ENCODE results near the gene ACTR1B. TPM values are rescaled to one million over a fixed set of nuclear protein-coding genes. Genes with fewer than 3 reads are reported as not detected.

Gene ACTR1B
- total and polyA plus RNA-seq, 2 of the 4 experiments (the other 2 are of a cell fraction), result 40.5 to 68.8 TPM

DNA sequence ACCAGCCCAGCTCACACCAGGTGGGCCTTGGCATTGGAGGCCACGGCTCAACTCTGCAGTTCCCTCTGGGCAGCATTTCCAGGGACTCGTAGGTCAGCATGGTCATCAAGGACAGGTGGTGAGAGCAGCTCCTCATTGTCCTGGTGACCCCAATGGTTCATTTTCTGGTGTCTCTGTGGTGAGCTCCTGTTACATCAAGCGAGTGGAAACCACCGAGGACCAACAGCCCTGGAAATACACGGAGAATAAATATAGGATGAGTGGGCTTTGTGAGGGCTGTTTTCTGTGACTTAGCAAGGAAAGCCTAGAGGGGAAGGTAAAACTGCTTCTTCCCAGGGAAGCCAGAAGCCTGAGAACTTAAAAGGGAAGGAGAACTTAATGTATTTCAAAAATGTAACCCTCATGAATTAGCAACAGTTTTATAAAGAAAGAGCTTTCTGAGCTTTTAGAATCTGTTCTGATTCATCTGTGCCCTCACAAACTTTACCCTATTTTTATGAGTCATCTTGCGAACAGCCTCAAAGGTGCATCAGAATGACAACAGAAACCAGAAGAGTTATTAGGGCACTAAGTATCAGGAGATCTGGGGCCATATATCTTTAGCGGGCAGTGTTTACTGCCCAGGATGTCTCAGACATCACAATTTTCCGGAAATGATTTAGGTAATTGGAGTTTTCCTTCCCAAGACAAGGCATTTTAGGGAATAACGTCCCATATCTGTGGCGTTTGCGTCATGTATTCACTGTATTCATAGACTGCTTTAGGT lies 24.4 kb upstream of the ACTR1B start:
- CTCF ChIA-PET, result interaction anchor here (1.1 kb wide), 1 partner anchor 12 kb away, joined by 4 read pairs; no protein-coding TSS in a partner anchor
- POLR2A ChIA-PET (ENCODE audit: unreplicated experiment), result no interaction called here

More for the DNA sequence above, 24.4 kb upstream of the ACTR1B start:
- no peak for TF ChIP-seq MXI1 (IDR thresholded peaks at IDR 0.05; ENCODE audit: borderline replicate concordance, low read depth, low read length)
- no peak for TF ChIP-seq FOS (IDR thresholded peaks at IDR 0.05; ENCODE audit: low read depth, low read length)
- no peak for TF ChIP-seq RAD21 (IDR thresholded peaks at IDR 0.05; ENCODE audit: low read length)
- no peak for TF ChIP-seq NFE2L2 (IDR thresholded peaks at IDR 0.05; ENCODE audit: low read depth, low read length)
- no peak for TF ChIP-seq SMC3 (IDR thresholded peaks at IDR 0.05; ENCODE audit: low read depth, low read length)
- TF ChIP-seq, protein P1, sequence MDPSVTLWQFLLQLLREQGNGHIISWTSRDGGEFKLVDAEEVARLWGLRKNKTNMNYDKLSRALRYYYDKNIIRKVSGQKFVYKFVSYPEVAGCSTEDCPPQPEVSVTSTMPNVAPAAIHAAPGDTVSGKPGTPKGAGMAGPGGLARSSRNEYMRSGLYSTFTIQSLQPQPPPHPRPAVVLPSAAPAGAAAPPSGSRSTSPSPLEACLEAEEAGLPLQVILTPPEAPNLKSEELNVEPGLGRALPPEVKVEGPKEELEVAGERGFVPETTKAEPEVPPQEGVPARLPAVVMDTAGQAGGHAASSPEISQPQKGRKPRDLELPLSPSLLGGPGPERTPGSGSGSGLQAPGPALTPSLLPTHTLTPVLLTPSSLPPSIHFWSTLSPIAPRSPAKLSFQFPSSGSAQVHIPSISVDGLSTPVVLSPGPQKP (IDR thresholded peaks at IDR 0.05; ENCODE audit: borderline replicate concordance, low read depth, low read length), result no peak
- TF ChIP-seq MAZ (IDR thresholded peaks at IDR 0.05; ENCODE audit: borderline replicate concordance, low read depth, low read length), result no peak
- TF ChIP-seq RCOR1 (IDR thresholded peaks at IDR 0.05; ENCODE audit: insufficient replicate concordance, low read length), result no peak
- TF ChIP-seq CEBPB (IDR thresholded peaks at IDR 0.05; ENCODE audit: low read depth, low read length), result no peak
- no peak for TF ChIP-seq BHLHE40 (IDR thresholded peaks at IDR 0.05; ENCODE audit: low read depth, low read length)
- TF ChIP-seq MAFK (IDR thresholded peaks at IDR 0.05; ENCODE audit: low read depth, low read length), result no peak
- TF ChIP-seq, protein P2, sequence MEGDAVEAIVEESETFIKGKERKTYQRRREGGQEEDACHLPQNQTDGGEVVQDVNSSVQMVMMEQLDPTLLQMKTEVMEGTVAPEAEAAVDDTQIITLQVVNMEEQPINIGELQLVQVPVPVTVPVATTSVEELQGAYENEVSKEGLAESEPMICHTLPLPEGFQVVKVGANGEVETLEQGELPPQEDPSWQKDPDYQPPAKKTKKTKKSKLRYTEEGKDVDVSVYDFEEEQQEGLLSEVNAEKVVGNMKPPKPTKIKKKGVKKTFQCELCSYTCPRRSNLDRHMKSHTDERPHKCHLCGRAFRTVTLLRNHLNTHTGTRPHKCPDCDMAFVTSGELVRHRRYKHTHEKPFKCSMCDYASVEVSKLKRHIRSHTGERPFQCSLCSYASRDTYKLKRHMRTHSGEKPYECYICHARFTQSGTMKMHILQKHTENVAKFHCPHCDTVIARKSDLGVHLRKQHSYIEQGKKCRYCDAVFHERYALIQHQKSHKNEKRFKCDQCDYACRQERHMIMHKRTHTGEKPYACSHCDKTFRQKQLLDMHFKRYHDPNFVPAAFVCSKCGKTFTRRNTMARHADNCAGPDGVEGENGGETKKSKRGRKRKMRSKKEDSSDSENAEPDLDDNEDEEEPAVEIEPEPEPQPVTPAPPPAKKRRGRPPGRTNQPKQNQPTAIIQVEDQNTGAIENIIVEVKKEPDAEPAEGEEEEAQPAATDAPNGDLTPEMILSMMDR (conservative IDR thresholded peaks at IDR 0.05; ENCODE audit: low read depth, low read length), result no peak
- no peak for TF ChIP-seq RFX5 (IDR thresholded peaks at IDR 0.05; ENCODE audit: low read depth, low read length)
- TF ChIP-seq, protein P3, sequence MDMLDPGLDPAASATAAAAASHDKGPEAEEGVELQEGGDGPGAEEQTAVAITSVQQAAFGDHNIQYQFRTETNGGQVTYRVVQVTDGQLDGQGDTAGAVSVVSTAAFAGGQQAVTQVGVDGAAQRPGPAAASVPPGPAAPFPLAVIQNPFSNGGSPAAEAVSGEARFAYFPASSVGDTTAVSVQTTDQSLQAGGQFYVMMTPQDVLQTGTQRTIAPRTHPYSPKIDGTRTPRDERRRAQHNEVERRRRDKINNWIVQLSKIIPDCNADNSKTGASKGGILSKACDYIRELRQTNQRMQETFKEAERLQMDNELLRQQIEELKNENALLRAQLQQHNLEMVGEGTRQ (IDR thresholded peaks at IDR 0.05; ENCODE audit: low read depth, low read length), result no peak
- TF ChIP-seq POLR2A (IDR thresholded peaks at IDR 0.05; ENCODE audit: low read depth, low read length), result no peak
- TF ChIP-seq CHD1 (IDR thresholded peaks at IDR 0.05; ENCODE audit: low read depth, low read length), result no peak
- Histone ChIP-seq H3K23ac (ENCODE audit: low read depth, low read length) (no peak overlapping the region), H2AK9ac (replicated peaks; ENCODE audit: low read depth, low read length, poor library complexity) (no peak overlapping the region), H4K8ac (ENCODE audit: low read depth in 2 of 2, low read length in 2 of 2) (no peak overlapping the region), H3K4me3 (ENCODE audit: insufficient read depth, low read depth, low read length) (no peak overlapping the region), H3K18ac (ENCODE audit: low read depth, low read length) (no peak overlapping the region), H3K27me3 (ENCODE audit: control insufficient read depth, insufficient read depth, low read length) (no peaks in the 10 kb centered on the region), H2BK5ac (ENCODE audit: low read depth, low read length, poor library complexity, severe bottlenecking) (no peak overlapping the region), H2BK15ac (ENCODE audit: low read depth, low read length) (no peak overlapping the region), H4K20me1 (ENCODE audit: insufficient read depth, low read length) (no peaks in the 10 kb centered on the region), H2AK5ac (ENCODE audit: low read depth, low read length) (no peak overlapping the region), H3K56ac (ENCODE audit: extremely low read depth, insufficient read depth, low read length) (no peak overlapping the region), H2BK120ac (ENCODE audit: low read depth, low read length) (no peak overlapping the region), H4K91ac (ENCODE audit: insufficient read depth, low read depth, low read length) (no peak overlapping the region), H3K79me1 (ENCODE audit: low read depth in 1 of 2, low read length in 2 of 2) (no peaks in the 10 kb centered on the region), H3K9me3 (ENCODE audit: control insufficient read depth, insufficient read depth, low read length) (no peaks in the 10 kb centered on the region), H3K4me2 (ENCODE audit: low read depth, low read length) (no peak overlapping the region), H2AFZ (replicated peaks; ENCODE audit: low read length, poor library complexity) (no peak overlapping the region), H3K14ac (replicated peaks; ENCODE audit: low read depth, low read length) (no peak overlapping the region), H3K4me1 (ENCODE audit: control insufficient read depth, insufficient read depth, low read length) (no peaks in the 10 kb centered on the region), H3K36me3 (ENCODE audit: control insufficient read depth, insufficient read depth, low read length) (no peaks in the 10 kb centered on the region), H3K9ac (ENCODE audit: low read depth, low read length) (no peak overlapping the region), H2BK20ac (ENCODE audit: low read depth, low read length) (no peak overlapping the region), H3K4ac (ENCODE audit: low read depth, low read length) (no peak overlapping the region), H3K27ac (ENCODE audit: insufficient read depth, low read length) (no peak overlapping the region), H3K9me1 (ENCODE audit: insufficient read depth, low read length) (no peaks in the 10 kb centered on the region), H4K5ac (ENCODE audit: low read depth, low read length) (no peak overlapping the region)
- DNase-seq (no peak), ATAC-seq (ENCODE audit: low read depth) (no peak)
- 89% methylated on average over 6 of the region's 11 CpGs; no CpG with 5 or more reads in 1 of the 2 experiments for WGBS, 2 experiments (ENCODE audit: extremely low coverage in 2 of 2, insufficient read length in 1 of 2)
- in situ Hi-C loops (cut with MboI; ENCODE audit: low sequenced_read_pairs) (no loop called here), dilution Hi-C loops (cut with HindIII; ENCODE audit: low sequenced_read_pairs, unreplicated experiment) (no loop called here), intact Hi-C loops (cut with micrococcal nuclease) (no loop called here)
- BruUV-seq (replicated peaks), result no TSS peak
